ENCODE measurements around the gene TMPRSS4. TPM values are rescaled to one million over a fixed set of nuclear protein-coding genes. Genes with fewer than 3 reads are reported as not detected.
"Not testable (repeated sequence)": the region's sequence is repeated elsewhere in the genome, so short reads cannot be mapped to it uniquely, and the experiment has no call there.

Gene TMPRSS4
- total RNA-seq, 3 donors from 2014 or later (not counting 1 experiment from before 2014, with no cell fraction given): not detected

DNA sequence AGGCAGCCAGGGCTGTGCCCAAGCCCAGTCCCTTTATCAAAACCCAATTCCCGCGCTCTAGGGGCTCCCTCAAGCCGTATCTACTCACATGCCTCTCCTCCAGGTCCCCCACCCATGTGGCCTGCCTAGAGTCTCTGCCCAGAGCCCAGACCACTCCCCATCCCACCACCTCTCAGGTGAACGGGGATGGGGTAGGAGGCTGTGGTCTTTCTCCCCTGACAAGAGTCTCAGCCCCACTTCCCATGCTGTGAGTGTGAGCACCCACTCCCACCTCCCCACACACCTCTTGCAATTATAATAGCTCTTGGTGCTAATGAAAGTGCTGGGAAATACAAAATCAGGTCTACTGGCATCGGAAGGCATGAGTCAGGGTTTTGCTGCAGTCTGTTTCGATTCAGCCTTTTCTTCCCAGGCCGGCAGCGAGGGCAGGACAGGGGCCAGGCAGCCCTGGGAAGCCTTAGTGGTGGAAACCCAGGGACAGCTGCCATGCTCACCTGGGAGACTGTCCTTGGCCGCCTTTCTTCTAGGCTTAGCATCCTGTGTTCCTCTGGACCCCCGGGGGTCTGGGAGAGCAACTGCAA, 16.7 kb upstream of the TMPRSS4 start:
- Histone ChIP-seq H3K4me3 (ENCODE audit: low read length) (no peak overlapping the region), H3K9me3 (ENCODE audit: control insufficient read depth, insufficient read depth, low read length) (no peaks in the 10 kb centered on the region), H3K27ac (ENCODE audit: low read length) (no peak overlapping the region), H3K36me3 (ENCODE audit: control insufficient read depth, insufficient read depth, low read length) (no peaks in the 10 kb centered on the region), H3K4me1 (ENCODE audit: control insufficient read depth, insufficient read depth, low read length) (no peaks in the 10 kb centered on the region), H3K27me3 (ENCODE audit: control insufficient read depth, insufficient read depth, low read length) (no peaks in the 10 kb centered on the region)
- Mint-ChIP-seq H3K4me1 (peaks cover 2 to 17% of the 10 kb centered on the region in 2 donors), H3K36me3 (no peaks in the 10 kb centered on the region), H3K9me3 (no peaks in the 10 kb centered on the region), H3K27ac (no peak overlapping the region), H3K27me3 (ENCODE audit: low read depth in 2 of 2) (peaks cover 17 to 21% of the 10 kb centered on the region in 2 donors), H3K4me3 (no peak overlapping the region)
- 93% methylated on average over 9 of the region's 10 CpGs for WGBS (ENCODE audit: insufficient coverage)
- TF ChIP-seq, protein P1, sequence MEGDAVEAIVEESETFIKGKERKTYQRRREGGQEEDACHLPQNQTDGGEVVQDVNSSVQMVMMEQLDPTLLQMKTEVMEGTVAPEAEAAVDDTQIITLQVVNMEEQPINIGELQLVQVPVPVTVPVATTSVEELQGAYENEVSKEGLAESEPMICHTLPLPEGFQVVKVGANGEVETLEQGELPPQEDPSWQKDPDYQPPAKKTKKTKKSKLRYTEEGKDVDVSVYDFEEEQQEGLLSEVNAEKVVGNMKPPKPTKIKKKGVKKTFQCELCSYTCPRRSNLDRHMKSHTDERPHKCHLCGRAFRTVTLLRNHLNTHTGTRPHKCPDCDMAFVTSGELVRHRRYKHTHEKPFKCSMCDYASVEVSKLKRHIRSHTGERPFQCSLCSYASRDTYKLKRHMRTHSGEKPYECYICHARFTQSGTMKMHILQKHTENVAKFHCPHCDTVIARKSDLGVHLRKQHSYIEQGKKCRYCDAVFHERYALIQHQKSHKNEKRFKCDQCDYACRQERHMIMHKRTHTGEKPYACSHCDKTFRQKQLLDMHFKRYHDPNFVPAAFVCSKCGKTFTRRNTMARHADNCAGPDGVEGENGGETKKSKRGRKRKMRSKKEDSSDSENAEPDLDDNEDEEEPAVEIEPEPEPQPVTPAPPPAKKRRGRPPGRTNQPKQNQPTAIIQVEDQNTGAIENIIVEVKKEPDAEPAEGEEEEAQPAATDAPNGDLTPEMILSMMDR (IDR thresholded peaks at IDR 0.05): no peak
- DNase-seq (no peak), ATAC-seq (no peak)
- intact Hi-C loops (cut with micrococcal nuclease): no loop called here

DNA sequence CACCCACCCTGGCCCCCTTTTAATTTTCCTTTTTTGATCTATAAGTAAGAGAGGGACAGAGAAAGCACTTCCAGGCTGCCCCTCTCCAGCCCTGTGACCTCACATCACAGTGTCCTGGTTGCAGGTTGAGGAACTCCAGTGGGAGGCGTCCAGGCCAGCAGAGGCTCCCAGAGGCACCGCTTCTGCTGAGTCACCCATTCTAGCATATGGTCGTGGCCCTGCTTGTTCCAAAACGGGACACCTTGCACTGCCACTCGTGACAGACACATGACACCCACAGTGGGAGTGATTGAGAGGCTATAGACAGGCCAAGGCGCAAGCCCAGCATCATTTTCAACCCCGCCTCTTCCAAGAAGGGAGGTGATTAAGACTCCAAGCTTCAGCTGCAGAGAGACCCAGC, 16.0 kb upstream of the TMPRSS4 start:
- Mint-ChIP-seq H3K4me3 (no peak overlapping the region), H3K9me3 (no peaks in the 10 kb centered on the region), H3K27me3 (ENCODE audit: low read depth in 2 of 2) (peaks cover 15 to 19% of the 10 kb centered on the region in 2 donors), H3K36me3 (no peaks in the 10 kb centered on the region), H3K4me1 (peaks cover 8 to 24% of the 10 kb centered on the region in 2 donors), H3K27ac (no peak overlapping the region)
- ATAC-seq: no peak
- Histone ChIP-seq H3K4me1 (ENCODE audit: control insufficient read depth, insufficient read depth, low read length) (peaks cover 4% of the 10 kb centered on the region), H3K4me3 (ENCODE audit: low read length) (no peak overlapping the region), H3K36me3 (ENCODE audit: control insufficient read depth, insufficient read depth, low read length) (no peaks in the 10 kb centered on the region), H3K9me3 (ENCODE audit: control insufficient read depth, insufficient read depth, low read length) (no peaks in the 10 kb centered on the region), H3K27ac (ENCODE audit: low read length) (no peak overlapping the region), H3K27me3 (ENCODE audit: control insufficient read depth, insufficient read depth, low read length) (no peaks in the 10 kb centered on the region)
- TF ChIP-seq, protein P1 (IDR thresholded peaks at IDR 0.05): no peak
- WGBS (ENCODE audit: insufficient coverage): 60% methylated on average over 7 of the region's 7 CpGs
- DNase-seq: no peak
- intact Hi-C loops (cut with micrococcal nuclease): no loop called here

DNA sequence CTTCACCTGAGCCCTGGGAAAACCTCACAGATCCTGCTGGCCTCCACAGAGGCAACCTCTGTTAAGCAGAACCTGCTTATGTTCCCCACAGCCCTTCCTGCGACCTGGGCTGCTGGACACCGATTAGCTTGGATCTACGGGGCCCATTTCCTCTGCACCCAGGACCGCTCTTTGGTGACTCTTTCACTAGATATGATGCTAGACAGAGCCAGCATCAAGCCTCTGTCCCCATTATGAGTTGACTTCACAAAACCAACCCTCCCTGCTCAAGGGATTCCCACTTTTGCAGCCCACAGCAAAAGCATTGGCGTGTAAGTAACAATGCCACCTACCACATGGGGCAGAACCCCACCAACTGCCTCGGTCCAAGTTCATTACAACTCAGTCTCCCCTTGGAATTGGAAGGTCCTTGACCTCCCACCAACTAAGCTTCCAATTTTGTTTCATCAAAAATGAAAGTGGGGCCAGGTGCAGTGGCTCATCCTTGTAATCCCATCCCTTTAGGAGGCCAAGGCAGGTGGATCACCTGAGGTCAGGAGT, 15.2 kb upstream of the TMPRSS4 start:
- no peaks in the 10 kb centered on the region for H3K36me3 Mint-ChIP-seq
- H3K36me3 ChIP-seq (ENCODE audit: control insufficient read depth, insufficient read depth, low read length): no peaks in the 10 kb centered on the region
- intact Hi-C loops (cut with micrococcal nuclease): no loop called here
- H3K4me1 Mint-ChIP-seq: peaks cover 8 to 27% of the 10 kb centered on the region in 2 donors
- 88% methylated on average over 6 of the region's 6 CpGs for WGBS (ENCODE audit: insufficient coverage)
- DNase-seq (no peak), ATAC-seq (no peak)
- no peak overlapping the region for H3K27ac Mint-ChIP-seq
- H3K4me1 ChIP-seq (ENCODE audit: control insufficient read depth, insufficient read depth, low read length): peaks cover 6% of the 10 kb centered on the region
- no peak overlapping the region for H3K4me3 ChIP-seq (ENCODE audit: low read length)
- H3K4me3 Mint-ChIP-seq: no peak overlapping the region
- TF ChIP-seq, protein P1 (IDR thresholded peaks at IDR 0.05): no peak
- no peak overlapping the region for H3K27ac ChIP-seq (ENCODE audit: low read length)
- no peaks in the 10 kb centered on the region for H3K9me3 Mint-ChIP-seq
- no peaks in the 10 kb centered on the region for H3K27me3 ChIP-seq (ENCODE audit: control insufficient read depth, insufficient read depth, low read length)
- no peaks in the 10 kb centered on the region for H3K9me3 ChIP-seq (ENCODE audit: control insufficient read depth, insufficient read depth, low read length)
- peaks cover 8 to 17% of the 10 kb centered on the region in 2 donors for H3K27me3 Mint-ChIP-seq (ENCODE audit: low read depth in 2 of 2)

DNA sequence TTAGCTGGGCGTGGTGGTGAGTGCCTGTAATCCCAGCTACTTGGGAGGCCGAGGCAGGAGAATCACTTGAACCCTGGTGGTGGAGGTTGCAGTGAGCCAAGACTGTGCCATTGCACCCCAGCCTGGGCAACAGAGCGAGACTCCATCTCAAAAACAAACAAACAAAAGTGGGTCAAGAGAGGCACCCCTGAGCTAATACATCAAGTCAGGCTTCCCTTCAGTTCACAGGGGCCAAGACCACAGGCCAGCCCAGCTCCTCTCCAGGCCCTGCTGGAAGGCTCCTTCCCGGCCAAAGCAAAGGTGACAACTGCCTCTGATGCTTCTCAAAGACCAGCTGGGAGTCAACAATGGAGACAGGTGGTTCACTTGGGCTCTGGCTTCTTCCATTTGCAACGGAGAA, 14.7 kb upstream of the TMPRSS4 start:
- H3K4me3 ChIP-seq (ENCODE audit: low read length); H3K36me3 Mint-ChIP-seq; H3K4me3 Mint-ChIP-seq; DNase-seq; H3K9me3 ChIP-seq (ENCODE audit: control insufficient read depth, insufficient read depth, low read length); H3K36me3 ChIP-seq (ENCODE audit: control insufficient read depth, insufficient read depth, low read length); intact Hi-C loops (cut with micrococcal nuclease); H3K27me3 ChIP-seq (ENCODE audit: control insufficient read depth, insufficient read depth, low read length); ATAC-seq; H3K4me1 ChIP-seq (ENCODE audit: control insufficient read depth, insufficient read depth, low read length); H3K27ac Mint-ChIP-seq; H3K27ac ChIP-seq (ENCODE audit: low read length); H3K9me3 Mint-ChIP-seq: not testable (repeated sequence)
- Mint-ChIP-seq H3K27me3 (ENCODE audit: low read depth in 2 of 2) (peaks cover 2 to 12% of the 10 kb centered on the region in 2 donors), H3K4me1 (peaks cover 8 to 21% of the 10 kb centered on the region in 2 donors)
- WGBS (ENCODE audit: insufficient coverage): 85% methylated on average over 5 of the region's 5 CpGs

DNA sequence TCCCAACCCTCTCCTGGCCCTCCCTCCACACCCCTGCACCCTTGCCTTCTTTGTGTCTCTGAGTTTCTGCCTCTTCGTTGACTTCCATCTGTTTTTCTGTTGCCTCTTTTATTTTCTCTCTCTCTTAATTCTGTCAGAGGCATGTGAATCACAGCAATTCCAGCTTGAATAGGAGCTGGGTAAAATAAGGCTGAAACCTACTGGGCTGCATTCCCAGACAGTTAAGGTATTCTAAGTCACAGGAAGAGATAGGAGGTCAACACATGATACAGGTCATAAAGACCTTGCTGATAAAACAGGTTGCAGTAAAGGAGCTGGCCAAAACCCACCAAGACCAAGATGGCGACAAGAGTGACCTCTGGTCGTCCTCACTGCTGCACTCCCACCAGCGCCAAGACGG, 14.2 kb upstream of the TMPRSS4 start:
- H3K36me3 ChIP-seq (ENCODE audit: control insufficient read depth, insufficient read depth, low read length); H3K27ac Mint-ChIP-seq; intact Hi-C loops (cut with micrococcal nuclease); H3K36me3 Mint-ChIP-seq; H3K27me3 Mint-ChIP-seq (ENCODE audit: low read depth in 2 of 2); H3K9me3 Mint-ChIP-seq; ATAC-seq; H3K4me3 Mint-ChIP-seq; DNase-seq; H3K27ac ChIP-seq (ENCODE audit: low read length); H3K9me3 ChIP-seq (ENCODE audit: control insufficient read depth, insufficient read depth, low read length); H3K27me3 ChIP-seq (ENCODE audit: control insufficient read depth, insufficient read depth, low read length); H3K4me1 ChIP-seq (ENCODE audit: control insufficient read depth, insufficient read depth, low read length); H3K4me3 ChIP-seq (ENCODE audit: low read length): not testable (repeated sequence)
- peaks cover 8 to 19% of the 10 kb centered on the region in 2 donors for H3K4me1 Mint-ChIP-seq
- 93% methylated on average over 5 of the region's 5 CpGs for WGBS (ENCODE audit: insufficient coverage)

All from natural killer cell (primary cell).